DND-41 (cell line): Measurements from ENCODE around the gene ADAM15.

Experiments used
- ATAC-seq: fragments of 200-7000 bp; cut with Tn5 transposase; 3 replicates; pipeline ENCODE4 v1.9.1; 2021; ENCODE audit warnings: low read depth; ENCODE audit not compliant: insufficient read depth
- DNase-seq: peaks from one replicate; pipeline ENCODE4 v3.0.0-alpha.2; 2020
- H2AFZ ChIP-seq: 2 replicates; pipeline ENCODE4 v1.6.0; 2012; ENCODE audit warnings: low read depth, low read length
- H3K27ac ChIP-seq: 2 replicates; pipeline ENCODE4 v1.5.1; 2012; ENCODE audit warnings: low read length, inconsistent platforms
- H3K27me3 ChIP-seq: fragments of 200-600 bp; sonication (generic); 2 replicates; pipeline ENCODE4 v1.6.0; 2012; ENCODE audit warnings: low read length, mild to moderate bottlenecking, inconsistent platforms; ENCODE audit not compliant: insufficient read depth, poor library complexity
- H3K36me3 ChIP-seq: 2 replicates; pipeline ENCODE4 v1.5.1; 2012; ENCODE audit warnings: low read length, inconsistent platforms; ENCODE audit not compliant: insufficient read depth
- H3K4me1 ChIP-seq: 2 replicates; pipeline ENCODE4 v1.5.1; 2012; ENCODE audit warnings: mild to moderate bottlenecking, low read length; ENCODE audit not compliant: insufficient read depth
- H3K4me2 ChIP-seq: 2 replicates; pipeline ENCODE4 v1.6.0; 2012; ENCODE audit warnings: mild to moderate bottlenecking, moderate library complexity, low read length, inconsistent platforms; ENCODE audit not compliant: insufficient read depth
- H3K4me3 ChIP-seq, 2 experiments: fragments of 200-600 bp in 1 of 2; shearing (Covaris generic) in 1 of 2; 2 replicates each; pipeline ENCODE4 v1.5.1; 2012 to 2016; ENCODE audit warnings: inconsistent platforms in 2 of 2, low read length in 2 of 2, mild to moderate bottlenecking in 2 of 2, low read depth in 1 of 2, moderate library complexity in 1 of 2
- H3K79me2 ChIP-seq: 2 replicates; pipeline ENCODE4 v1.6.0; 2012; ENCODE audit warnings: low read length, inconsistent platforms; ENCODE audit not compliant: insufficient read depth
- H3K9ac ChIP-seq: 2 replicates; pipeline ENCODE4 v1.6.0; 2012; ENCODE audit warnings: low read depth, mild to moderate bottlenecking, inconsistent platforms, low read length, moderate library complexity
- H3K9me3 ChIP-seq: 2 replicates; pipeline ENCODE4 v1.5.1; 2012; ENCODE audit warnings: low read length, moderate library complexity, mild to moderate bottlenecking, inconsistent platforms; ENCODE audit not compliant: insufficient read depth, severe bottlenecking
- H4K20me1 ChIP-seq: 2 replicates; pipeline ENCODE4 v1.6.0; 2012; ENCODE audit warnings: low read length; ENCODE audit not compliant: insufficient read depth
- EZH2 ChIP-seq: IDR thresholded peaks from 3 replicates; pipeline ENCODE4 v1.6.1; 2012; ENCODE audit warnings: borderline replicate concordance, low read depth, mild to moderate bottlenecking, moderate library complexity, low read length, inconsistent platforms; ENCODE audit not compliant: severe bottlenecking
- TF ChIP-seq, protein P1 (sequence below): IDR thresholded peaks from 2 replicates; pipeline ENCODE4 v1.5.1; 2012; ENCODE audit warnings: borderline replicate concordance, low read length, moderate library complexity, mild to moderate bottlenecking; ENCODE audit not compliant: poor library complexity, severe bottlenecking; ENCODE audit errors: extremely low read depth

ADAM15 gene

GRCh38 chr1:155022927-155023236 lies 28.2 kb upstream of the ADAM15 start:
- Histone ChIP-seq H3K9ac (no peak overlapping the region), H3K4me3 (no peak overlapping the region), H3K79me2 (no peaks in the 10 kb centered on the region), H3K4me2 (no peak overlapping the region), H3K36me3 (no peaks in the 10 kb centered on the region), H3K9me3 (no peaks in the 10 kb centered on the region), H4K20me1 (peaks cover 18% of the 10 kb centered on the region), H2AFZ (no peak overlapping the region), H3K4me1 (peaks cover 2% of the 10 kb centered on the region), H3K27ac (no peak overlapping the region), H3K27me3 (peaks cover 22% of the 10 kb centered on the region)
- DNase-seq (no peak), ATAC-seq (no peak)
- TF ChIP-seq, protein P1, sequence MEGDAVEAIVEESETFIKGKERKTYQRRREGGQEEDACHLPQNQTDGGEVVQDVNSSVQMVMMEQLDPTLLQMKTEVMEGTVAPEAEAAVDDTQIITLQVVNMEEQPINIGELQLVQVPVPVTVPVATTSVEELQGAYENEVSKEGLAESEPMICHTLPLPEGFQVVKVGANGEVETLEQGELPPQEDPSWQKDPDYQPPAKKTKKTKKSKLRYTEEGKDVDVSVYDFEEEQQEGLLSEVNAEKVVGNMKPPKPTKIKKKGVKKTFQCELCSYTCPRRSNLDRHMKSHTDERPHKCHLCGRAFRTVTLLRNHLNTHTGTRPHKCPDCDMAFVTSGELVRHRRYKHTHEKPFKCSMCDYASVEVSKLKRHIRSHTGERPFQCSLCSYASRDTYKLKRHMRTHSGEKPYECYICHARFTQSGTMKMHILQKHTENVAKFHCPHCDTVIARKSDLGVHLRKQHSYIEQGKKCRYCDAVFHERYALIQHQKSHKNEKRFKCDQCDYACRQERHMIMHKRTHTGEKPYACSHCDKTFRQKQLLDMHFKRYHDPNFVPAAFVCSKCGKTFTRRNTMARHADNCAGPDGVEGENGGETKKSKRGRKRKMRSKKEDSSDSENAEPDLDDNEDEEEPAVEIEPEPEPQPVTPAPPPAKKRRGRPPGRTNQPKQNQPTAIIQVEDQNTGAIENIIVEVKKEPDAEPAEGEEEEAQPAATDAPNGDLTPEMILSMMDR, result no peak
- TF ChIP-seq EZH2, result no peak

- H3K9me3 ChIP-seq, result no peaks in the 10 kb centered on the region
- no peaks in the 10 kb centered on the region for H3K4me1 ChIP-seq
- no peak overlapping the region for H3K4me3 ChIP-seq
- no peak overlapping the region for H3K27ac ChIP-seq
- no peak for ATAC-seq
- peaks cover 21% of the 10 kb centered on the region for H3K27me3 ChIP-seq
- no peaks in the 10 kb centered on the region for H3K79me2 ChIP-seq
- peaks cover 14% of the 10 kb centered on the region for H4K20me1 ChIP-seq
- DNase-seq, result no peak
- TF ChIP-seq, protein P1, result no peak
- no peak for TF ChIP-seq EZH2
- H3K9ac ChIP-seq, result no peak overlapping the region
- H2AFZ ChIP-seq, result no peak overlapping the region
- H3K36me3 ChIP-seq, result no peaks in the 10 kb centered on the region
- no peak overlapping the region for H3K4me2 ChIP-seq
These were observed 27.5 kb upstream of the ADAM15 start for GRCh38 chr1:155023627-155024026.

GRCh38 chr1:155024315-155024714 lies 26.8 kb upstream of the ADAM15 start:
- no peak overlapping the region for H3K4me3 ChIP-seq
- no peak for ATAC-seq
- H3K27ac ChIP-seq, result no peak overlapping the region
- H4K20me1 ChIP-seq, result peaks cover 7% of the 10 kb centered on the region; the same call in 1 of the 2 replicates
- DNase-seq, result no peak
- H3K36me3 ChIP-seq, result no peaks in the 10 kb centered on the region
- H3K9me3 ChIP-seq, result no peaks in the 10 kb centered on the region
- peaks cover 17% of the 10 kb centered on the region for H3K27me3 ChIP-seq
- H3K9ac ChIP-seq, result no peak overlapping the region
- H3K4me1 ChIP-seq, result no peaks in the 10 kb centered on the region
- TF ChIP-seq, protein P1, result no peak
- TF ChIP-seq EZH2, result no peak
- H3K79me2 ChIP-seq, result no peaks in the 10 kb centered on the region
- no peak overlapping the region for H3K4me2 ChIP-seq
- H2AFZ ChIP-seq, result no peak overlapping the region

DNA sequence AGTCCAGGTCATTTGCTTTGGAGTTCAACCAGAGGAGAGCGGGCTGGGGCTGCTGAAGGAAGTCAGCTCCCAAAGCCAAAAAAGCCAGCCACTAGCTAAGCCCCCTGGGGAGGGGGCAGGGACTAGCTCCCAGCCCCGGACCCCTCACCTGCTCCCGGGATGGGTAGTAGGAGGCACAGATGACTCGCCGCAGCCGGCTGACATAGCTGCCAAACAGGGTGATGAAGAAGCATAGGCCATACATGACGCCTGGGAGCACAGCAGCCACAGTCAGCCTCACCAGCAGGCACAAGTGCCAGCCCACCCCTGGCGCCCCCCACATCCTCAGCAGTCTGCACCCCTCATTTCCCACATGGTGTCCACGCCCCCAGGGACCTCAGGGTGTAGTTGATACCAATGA lies 25.0 kb upstream of the ADAM15 start:
- Histone ChIP-seq H3K4me2 (no peak overlapping the region), H2AFZ (no peak overlapping the region), H3K4me1 (no peaks in the 10 kb centered on the region), H3K4me3 (no peak overlapping the region), H3K27ac (no peak overlapping the region), H3K9me3 (no peaks in the 10 kb centered on the region), H3K36me3 (no peaks in the 10 kb centered on the region), H3K27me3 (peaks cover 13% of the 10 kb centered on the region), H4K20me1 (0 out of 2 replicates have a peak, but pooled peaks cover 9% of the 10 kb centered on the region), H3K79me2 (no peaks in the 10 kb centered on the region), H3K9ac (no peak overlapping the region)
- ATAC-seq, result no peak
- no peak for DNase-seq
- TF ChIP-seq EZH2, result no peak
- TF ChIP-seq, protein P1, result no peak
